AG09319 (cell line): Measurements from ENCODE around the gene DHH.

Experiments used
- DNase-seq: peaks from one replicate; pipeline ENCODE4 v3.0.0-alpha.2; 2010; ENCODE audit warnings: low read depth; ENCODE audit errors: extremely low read depth
- CTCF ChIP-seq: IDR thresholded peaks from 2 replicates; pipeline ENCODE4 v1.5.1; 2011; ENCODE audit warnings: low read depth, mild to moderate bottlenecking, inconsistent platforms, low read length, moderate library complexity

DHH gene

GRCh38 chr12:49121047-49121696 is 26.6 kb upstream of the DHH start:
- no peak for DNase-seq
- TF ChIP-seq CTCF = peak; percentile 78

GRCh38 chr12:49111206-49111605 is 16.6 kb upstream of the DHH start:
- TF ChIP-seq CTCF = no peak
- DNase-seq = no peak

- peak; percentile 46 for TF ChIP-seq CTCF
- peak; percentile 95 for DNase-seq
These were observed 16.0 kb upstream of the DHH start, which contains the start of gene LMBR1L for GRCh38 chr12:49110464-49111155. LMBR1L (minus strand) TSS chr12:49110847; CDS start chr12:49110555, 292 bp downstream.

GRCh38 chr12:49109641-49110463 is 15.3 kb upstream of the DHH start:
- DNase-seq = no peak

GRCh38 chr12:49108958-49109404 is 14.4 kb upstream of the DHH start:
- no peak for DNase-seq
- no peak for TF ChIP-seq CTCF

More at GRCh38 chr12:49109641-49110463, 15.3 kb upstream of the DHH start:
- TF ChIP-seq CTCF = no peak

GRCh38 chr12:49105504-49106084 is 11.0 kb upstream of the DHH start:
- no peak for DNase-seq
- TF ChIP-seq CTCF = no peak
